K562 (cell line): Measurements from ENCODE around the gene SLC22A23. TPM values are rescaled to one million over a fixed set of nuclear protein-coding genes. Genes with fewer than 3 reads are reported as not detected.

Source experiments
- BCOR ChIP-seq: fragments of 450-650 bp; IDR thresholded peaks from 2 replicates; pipeline ENCODE4 v1.6.1; 2016
- CBX2 ChIP-seq: fragments of 200-600 bp; sonication (generic); IDR thresholded peaks from one replicate; pipeline ENCODE4 v1.6.1; 2012; ENCODE audit warnings: mild to moderate bottlenecking, low read length, inconsistent platforms; ENCODE audit not compliant: insufficient read depth, poor library complexity, severe bottlenecking
- CBX5 ChIP-seq: IDR thresholded peaks from 2 replicates; pipeline ENCODE4 v1.6.1; 2014; ENCODE audit warnings: low read depth, borderline replicate concordance
- DPF2 ChIP-seq: fragments of 450-650 bp; IDR thresholded peaks from 2 replicates; pipeline ENCODE4 v1.6.1; 2016
- EHMT2 ChIP-seq: fragments of 450-650 bp; IDR thresholded peaks from 2 replicates; pipeline ENCODE4 v1.6.1; 2018; ENCODE audit warnings: antibody characterized with exemption
- HNRNPK ChIP-seq: fragments of 200-400 bp; formaldehyde crosslinking; IDR thresholded peaks from one replicate; pipeline ENCODE4 v1.6.1; 2018; ENCODE audit warnings: mild to moderate bottlenecking, low read depth, low read length; ENCODE audit not compliant: poor library complexity, severe bottlenecking
- MEF2D ChIP-seq: conservative IDR thresholded peaks from 2 replicates; pipeline ENCODE4 v1.6.1; 2016; ENCODE audit warnings: low read depth, missing genetic modification characterization, missing compliant biosample characterization
- NCOA6 ChIP-seq: fragments of 450-650 bp; IDR thresholded peaks from 2 replicates; pipeline ENCODE4 v1.6.1; 2017; ENCODE audit warnings: mild to moderate bottlenecking
- PHTF2 ChIP-seq: fragments of 250-450 bp; sonication (Bioruptor Pico); IDR thresholded peaks from 2 replicates; pipeline ENCODE4 v1.5.0; 2021; ENCODE audit warnings: mild to moderate bottlenecking
- POLR2H ChIP-seq: IDR thresholded peaks from 2 replicates; pipeline ENCODE4 v1.6.1; 2016; ENCODE audit warnings: missing genetic modification characterization, low read depth, mild to moderate bottlenecking, control low read depth, missing compliant biosample characterization, moderate library complexity
- SMARCA4 ChIP-seq: fragments of 450-650 bp; IDR thresholded peaks from 2 replicates; pipeline ENCODE4 v1.6.1; 2016
- SUPT5H ChIP-seq: fragments of 450-650 bp; IDR thresholded peaks from 2 replicates; pipeline ENCODE4 v1.6.1; 2016
- TARDBP ChIP-seq: fragments of 450-650 bp; IDR thresholded peaks from 2 replicates; pipeline ENCODE4 v1.6.1; 2016
- TCF3 ChIP-seq: sonication (generic); formaldehyde crosslinking; IDR thresholded peaks from 2 replicates; pipeline ENCODE4 v1.4.0; 2020; ENCODE audit warnings: mild to moderate bottlenecking, missing genetic modification reagents
- THRAP3 ChIP-seq: fragments of 450-650 bp; IDR thresholded peaks from 2 replicates; pipeline ENCODE4 v1.6.1; 2016; ENCODE audit warnings: mild to moderate bottlenecking, inconsistent platforms, borderline replicate concordance
- ZNF507 ChIP-seq: conservative IDR thresholded peaks from 2 replicates; pipeline ENCODE4 v1.6.1; 2017; ENCODE audit warnings: missing genetic modification characterization, missing compliant biosample characterization
- ZNF644 ChIP-seq: fragments of 200-800 bp; sonication (Bioruptor generic); IDR thresholded peaks from 2 replicates; pipeline ENCODE4 v1.6.1; 2016; ENCODE audit warnings: low read depth, missing genetic modification characterization, missing compliant biosample characterization
- polyA plus RNA-seq, 8 experiments: library from polyadenylated mRNA; depleted of rRNA in 4 of 8; stranded (reverse) in 5 of 8; unstranded in 3 of 8; fragments of >200 nt; fragmentation: Nextera tagmentation in 2 of 8; fragmentation: Illumina TruSeq in 1 of 8; extraction: Ambion mirVana in 2 of 8; extraction: Trizol in 1 of 8; gene quantifications; 2 replicates each; pipeline versions ENCODE4 v1.2.1 to v1.2.3, GENCODE V29; 2011 to 2014; ENCODE audit warnings: inconsistent platforms in 1 of 8, missing spikeins in 1 of 8
- total RNA-seq, 7 experiments: library from RNA; depleted of rRNA in 6 of 7; stranded (reverse); fragments of >200 nt in 6 of 7; fragmentation: Illumina TruSeq in 2 of 7; extraction: Trizol in 2 of 7; gene quantifications; 2 replicates each; pipeline versions ENCODE4 v1.2.1 to v1.2.3, GENCODE V29; 2011 to 2021; ENCODE audit warnings: low replicate concordance in 1 of 7
- TF ChIP-seq, protein P1 (sequence below): fragments of 250-450 bp; sonication (Bioruptor Pico); IDR thresholded peaks from 2 replicates; pipeline ENCODE4 v1.4.0; 2020
- TF ChIP-seq, protein P2 (sequence below): fragments of 250-450 bp; sonication (Bioruptor Pico); IDR thresholded peaks from 2 replicates; pipeline ENCODE4 v1.8.0; 2021; ENCODE audit warnings: moderate library complexity, mild to moderate bottlenecking, inconsistent platforms
- TF ChIP-seq, protein P3 (sequence below): sonication (generic); formaldehyde crosslinking; IDR thresholded peaks from 2 replicates; pipeline ENCODE4 v1.8.0; 2022; ENCODE audit warnings: mild to moderate bottlenecking, missing genetic modification reagents

Gene SLC22A23
- total and polyA plus RNA-seq, 9 of the 15 experiments (the other 6 are each of a cell fraction or from before 2014, with no cell fraction given) = 0.30 to 8.7 (median 2.5) TPM

DNA sequence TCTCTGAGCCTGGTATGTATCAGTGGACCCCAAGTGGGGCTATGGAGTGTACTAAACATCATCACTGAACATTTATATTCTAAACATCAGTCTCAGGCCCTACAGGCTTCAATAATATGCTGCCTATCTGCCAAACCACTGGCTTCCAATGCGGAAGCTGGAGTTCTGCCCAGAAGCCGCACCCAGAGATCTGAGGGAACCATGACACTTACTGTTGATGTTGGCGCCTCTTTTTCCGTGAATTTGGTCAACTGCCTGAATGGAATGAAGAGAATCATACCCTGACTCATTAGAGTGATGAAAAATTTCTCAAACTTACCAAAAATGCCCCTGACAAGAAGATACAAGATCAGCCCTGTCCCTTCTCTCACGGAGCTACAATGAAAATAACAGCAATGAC lies 66.2 kb downstream of the SLC22A23 start (continued):
- TF ChIP-seq CBX5 = no peak
- no peak for TF ChIP-seq HNRNPK
- TF ChIP-seq NCOA6 = no peak
- no peak for TF ChIP-seq TARDBP
- TF ChIP-seq TCF3 (CRISPR knock-in tag) = peak; percentile 71
- TF ChIP-seq PHTF2 (CRISPR knock-in tag) = no peak
- no peak for TF ChIP-seq MEF2D (tag)
- TF ChIP-seq, protein P1, sequence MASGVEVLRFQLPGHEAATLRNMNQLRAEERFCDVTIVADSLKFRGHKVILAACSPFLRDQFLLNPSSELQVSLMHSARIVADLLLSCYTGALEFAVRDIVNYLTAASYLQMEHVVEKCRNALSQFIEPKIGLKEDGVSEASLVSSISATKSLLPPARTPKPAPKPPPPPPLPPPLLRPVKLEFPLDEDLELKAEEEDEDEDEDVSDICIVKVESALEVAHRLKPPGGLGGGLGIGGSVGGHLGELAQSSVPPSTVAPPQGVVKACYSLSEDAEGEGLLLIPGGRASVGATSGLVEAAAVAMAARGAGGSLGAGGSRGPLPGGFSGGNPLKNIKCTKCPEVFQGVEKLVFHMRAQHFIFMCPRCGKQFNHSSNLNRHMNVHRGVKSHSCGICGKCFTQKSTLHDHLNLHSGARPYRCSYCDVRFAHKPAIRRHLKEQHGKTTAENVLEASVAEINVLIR (CRISPR knock-in tag) = no peak
- TF ChIP-seq, protein P2, sequence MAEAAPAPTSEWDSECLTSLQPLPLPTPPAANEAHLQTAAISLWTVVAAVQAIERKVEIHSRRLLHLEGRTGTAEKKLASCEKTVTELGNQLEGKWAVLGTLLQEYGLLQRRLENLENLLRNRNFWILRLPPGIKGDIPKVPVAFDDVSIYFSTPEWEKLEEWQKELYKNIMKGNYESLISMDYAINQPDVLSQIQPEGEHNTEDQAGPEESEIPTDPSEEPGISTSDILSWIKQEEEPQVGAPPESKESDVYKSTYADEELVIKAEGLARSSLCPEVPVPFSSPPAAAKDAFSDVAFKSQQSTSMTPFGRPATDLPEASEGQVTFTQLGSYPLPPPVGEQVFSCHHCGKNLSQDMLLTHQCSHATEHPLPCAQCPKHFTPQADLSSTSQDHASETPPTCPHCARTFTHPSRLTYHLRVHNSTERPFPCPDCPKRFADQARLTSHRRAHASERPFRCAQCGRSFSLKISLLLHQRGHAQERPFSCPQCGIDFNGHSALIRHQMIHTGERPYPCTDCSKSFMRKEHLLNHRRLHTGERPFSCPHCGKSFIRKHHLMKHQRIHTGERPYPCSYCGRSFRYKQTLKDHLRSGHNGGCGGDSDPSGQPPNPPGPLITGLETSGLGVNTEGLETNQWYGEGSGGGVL = no peak
- no peak for TF ChIP-seq POLR2H (tag)
- no peak for TF ChIP-seq BCOR
- TF ChIP-seq EHMT2 = peak; percentile 49; the same call in 1 of the 2 replicates
- TF ChIP-seq ZNF507 = no peak
- TF ChIP-seq THRAP3 = no peak
- TF ChIP-seq SUPT5H = no peak
- TF ChIP-seq CBX2 = no peak
- TF ChIP-seq SMARCA4 = peak; percentile 51
- TF ChIP-seq DPF2 = peak; percentile 75; the same call in 1 of the 2 replicates
- TF ChIP-seq, protein P3, sequence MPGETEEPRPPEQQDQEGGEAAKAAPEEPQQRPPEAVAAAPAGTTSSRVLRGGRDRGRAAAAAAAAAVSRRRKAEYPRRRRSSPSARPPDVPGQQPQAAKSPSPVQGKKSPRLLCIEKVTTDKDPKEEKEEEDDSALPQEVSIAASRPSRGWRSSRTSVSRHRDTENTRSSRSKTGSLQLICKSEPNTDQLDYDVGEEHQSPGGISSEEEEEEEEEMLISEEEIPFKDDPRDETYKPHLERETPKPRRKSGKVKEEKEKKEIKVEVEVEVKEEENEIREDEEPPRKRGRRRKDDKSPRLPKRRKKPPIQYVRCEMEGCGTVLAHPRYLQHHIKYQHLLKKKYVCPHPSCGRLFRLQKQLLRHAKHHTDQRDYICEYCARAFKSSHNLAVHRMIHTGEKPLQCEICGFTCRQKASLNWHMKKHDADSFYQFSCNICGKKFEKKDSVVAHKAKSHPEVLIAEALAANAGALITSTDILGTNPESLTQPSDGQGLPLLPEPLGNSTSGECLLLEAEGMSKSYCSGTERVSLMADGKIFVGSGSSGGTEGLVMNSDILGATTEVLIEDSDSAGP (CRISPR knock-in tag) = no peak
- TF ChIP-seq ZNF644 (tag) = 0 out of 2 replicates have a peak, but pooled peaks have one; percentile 19
